D341Med (cell line): Measurements from ENCODE around the gene ZKSCAN2.

Experiments
- DNase-seq: peaks from one replicate; pipeline ENCODE4 v3.0.0; 2012; ENCODE audit warnings: low spot score

Gene ZKSCAN2

GRCh38 chr16:25223964-25224363, 33.7 kb downstream of the ZKSCAN2 start:
- DNase-seq, result no peak

GRCh38 chr16:25222959-25223358, 34.7 kb downstream of the ZKSCAN2 start:
- DNase-seq, result no peak

GRCh38 chr16:25219070-25219737, 38.4 kb downstream of the ZKSCAN2 start:
- no peak for DNase-seq

- no peak for DNase-seq
Observed at GRCh38 chr16:25217921-25218320, 39.7 kb downstream of the ZKSCAN2 start.

- no peak for DNase-seq
Observed at GRCh38 chr16:25217112-25217511, 40.5 kb downstream of the ZKSCAN2 start.

GRCh38 chr16:25213709-25214397, 43.8 kb downstream of the ZKSCAN2 start:
- no peak for DNase-seq

GRCh38 chr16:25212636-25213035, 45.0 kb downstream of the ZKSCAN2 start:
- no peak for DNase-seq

GRCh38 chr16:25210758-25211157, 46.9 kb downstream of the ZKSCAN2 start:
- DNase-seq, result no peak

GRCh38 chr16:25199457-25199856, 58.2 kb downstream of the ZKSCAN2 start:
- no peak for DNase-seq

GRCh38 chr16:25198021-25198420, 59.6 kb downstream of the ZKSCAN2 start:
- no peak for DNase-seq

- DNase-seq, result no peak
Observed at GRCh38 chr16:25194273-25194878, 63.3 kb downstream of the ZKSCAN2 start.

GRCh38 chr16:25192096-25192495, 65.5 kb downstream of the ZKSCAN2 start:
- DNase-seq, result no peak

GRCh38 chr16:25189305-25189704, 68.3 kb downstream of the ZKSCAN2 start:
- no peak for DNase-seq

- no peak for DNase-seq
Observed at GRCh38 chr16:25187491-25187795, 70.2 kb downstream of the ZKSCAN2 start.
